GM19351 (cell line): ENCODE measurements around the gene HOXA5.
A peak's percentile ranks its signal among the peaks of the same experiment; 100 is the strongest.

Source experiments
- ATAC-seq: cut with Tn5 transposase; IDR thresholded peaks from one replicate; pipeline ENCODE4 v1.9.1; 2021; ENCODE audit warnings: mild to moderate bottlenecking, moderate library complexity; ENCODE audit not compliant: unreplicated experiment

Gene HOXA5

DNA sequence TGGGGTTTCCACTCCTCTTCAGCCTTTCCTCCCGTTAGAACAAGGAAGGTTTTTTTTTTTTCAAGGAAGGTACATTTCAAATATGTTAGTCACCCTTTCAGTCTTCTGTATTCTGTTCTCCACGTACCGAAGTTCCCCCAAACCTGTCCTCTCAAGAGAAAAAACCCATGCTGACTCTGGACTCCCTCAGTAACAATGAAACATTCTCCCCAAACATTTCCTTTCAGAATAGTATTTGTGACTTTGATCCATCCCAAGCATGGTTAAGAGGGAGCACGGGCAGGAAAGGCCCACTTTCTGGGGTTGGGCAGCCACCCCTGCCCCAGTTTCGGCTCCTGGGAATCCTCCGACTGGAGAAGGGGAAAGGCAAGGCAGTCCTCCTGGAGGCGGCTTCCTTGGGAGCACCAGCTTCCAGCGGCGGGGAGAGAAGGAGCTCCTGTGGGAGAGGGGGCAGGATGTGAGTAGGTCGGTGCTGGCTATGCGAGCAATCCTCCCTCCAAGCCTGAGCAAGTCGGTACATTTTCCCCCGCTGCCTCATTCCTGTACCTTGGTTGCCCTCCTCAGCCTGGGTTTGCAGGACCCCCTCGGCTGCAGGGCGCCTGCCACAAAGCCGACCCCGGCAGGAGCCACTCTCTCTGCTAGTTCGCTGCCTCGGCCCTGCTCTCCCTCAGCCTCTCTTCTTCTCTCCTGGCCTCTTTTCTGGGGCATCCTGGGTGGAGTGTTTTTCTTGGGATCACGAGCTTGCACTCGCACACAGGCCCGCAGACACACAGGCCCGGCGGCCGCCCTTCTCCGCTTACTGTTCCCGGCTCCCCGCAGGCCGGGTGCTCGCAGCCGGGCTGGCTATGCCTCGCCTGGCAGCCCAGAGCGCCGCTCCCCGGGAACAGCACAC, 45.5 kb downstream of the HOXA5 start:
- no peak for ATAC-seq

DNA sequence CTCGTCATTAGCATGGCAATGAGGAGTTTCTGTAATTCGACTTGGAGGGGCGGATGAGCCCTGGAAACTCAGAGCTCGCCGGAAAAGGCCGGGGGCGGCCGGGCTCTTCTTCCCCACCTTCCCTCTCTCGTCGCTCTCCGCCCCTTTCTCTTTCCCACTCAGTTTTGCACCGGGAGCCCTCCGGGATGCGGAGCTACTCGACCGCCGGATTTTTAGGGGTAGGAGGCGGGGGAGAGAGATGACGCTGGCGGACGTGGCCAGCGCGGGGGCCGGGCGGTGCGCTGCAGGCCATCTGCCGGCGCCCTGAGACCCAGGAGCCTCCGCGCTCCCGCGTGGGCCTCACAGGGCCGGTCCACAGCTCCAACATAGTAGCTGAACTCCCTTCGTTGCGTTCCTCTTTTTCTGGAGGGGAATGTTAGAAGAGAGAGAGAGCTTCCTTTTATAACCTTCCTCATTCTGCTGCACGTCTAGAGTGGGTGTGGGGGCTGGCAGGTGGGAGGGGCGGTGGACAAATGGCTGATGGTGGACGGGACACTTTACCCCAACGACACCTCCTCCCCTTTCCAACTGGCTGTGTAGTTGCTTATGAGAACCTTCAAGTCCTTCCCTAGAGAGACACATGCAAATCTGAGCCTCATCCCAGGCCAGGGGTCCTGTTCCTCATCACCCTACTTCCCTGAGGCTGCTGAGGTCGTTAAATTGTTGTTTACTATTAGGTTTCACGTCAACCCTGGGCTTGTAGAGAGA, 46.5 kb downstream of the HOXA5 start:
- peak; percentile 4 for ATAC-seq

DNA sequence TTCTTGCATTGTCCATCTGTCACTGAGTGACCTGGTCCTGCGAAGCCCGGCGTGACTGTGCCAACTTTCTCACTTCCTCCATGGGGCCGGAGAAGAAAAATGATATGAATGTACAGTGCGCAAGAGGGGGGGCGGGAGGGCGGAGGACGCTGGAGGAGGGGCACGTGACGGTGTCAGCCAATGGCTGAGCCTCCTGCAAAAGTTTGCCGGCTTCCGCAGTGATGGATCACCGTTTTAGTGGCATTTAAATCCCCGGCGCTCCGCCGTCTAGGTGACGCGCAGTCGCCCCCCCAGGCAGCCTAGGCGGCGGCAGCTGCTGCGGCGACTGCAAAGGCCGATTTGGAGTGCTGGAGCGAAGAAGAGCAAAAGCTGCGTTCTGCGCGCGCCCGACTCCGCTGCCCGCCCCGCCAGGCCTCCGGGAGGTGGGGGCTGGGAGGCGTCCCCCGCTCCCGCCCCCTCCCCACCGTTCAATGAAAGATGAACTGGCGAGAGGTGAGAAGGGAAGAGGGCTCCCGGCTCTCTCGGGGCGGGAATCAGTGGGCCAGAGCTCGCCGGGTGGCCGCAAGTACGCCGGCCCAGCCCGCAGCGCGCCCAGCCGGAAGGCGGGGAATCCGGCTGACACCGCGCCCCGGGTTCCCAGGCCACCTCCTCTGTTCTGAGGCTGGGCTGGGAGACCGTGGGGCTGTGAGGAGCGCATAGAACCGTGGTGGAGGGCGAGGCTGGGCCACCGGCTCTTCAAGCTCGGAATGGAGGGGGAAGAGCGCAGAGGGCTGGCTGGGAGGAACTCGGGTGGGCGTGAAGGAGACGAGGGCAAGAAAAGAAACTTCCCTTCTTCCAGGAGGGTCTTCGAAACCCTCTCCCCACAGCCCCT, 47.3 kb downstream of the HOXA5 start, which contains the start of gene HOXA1:
HOXA1 (minus strand) TSS at position 104 of the 871 bp plus-strand sequence; CDS start at position 16, 88 bp downstream.
- peak; percentile 89 for ATAC-seq

DNA sequence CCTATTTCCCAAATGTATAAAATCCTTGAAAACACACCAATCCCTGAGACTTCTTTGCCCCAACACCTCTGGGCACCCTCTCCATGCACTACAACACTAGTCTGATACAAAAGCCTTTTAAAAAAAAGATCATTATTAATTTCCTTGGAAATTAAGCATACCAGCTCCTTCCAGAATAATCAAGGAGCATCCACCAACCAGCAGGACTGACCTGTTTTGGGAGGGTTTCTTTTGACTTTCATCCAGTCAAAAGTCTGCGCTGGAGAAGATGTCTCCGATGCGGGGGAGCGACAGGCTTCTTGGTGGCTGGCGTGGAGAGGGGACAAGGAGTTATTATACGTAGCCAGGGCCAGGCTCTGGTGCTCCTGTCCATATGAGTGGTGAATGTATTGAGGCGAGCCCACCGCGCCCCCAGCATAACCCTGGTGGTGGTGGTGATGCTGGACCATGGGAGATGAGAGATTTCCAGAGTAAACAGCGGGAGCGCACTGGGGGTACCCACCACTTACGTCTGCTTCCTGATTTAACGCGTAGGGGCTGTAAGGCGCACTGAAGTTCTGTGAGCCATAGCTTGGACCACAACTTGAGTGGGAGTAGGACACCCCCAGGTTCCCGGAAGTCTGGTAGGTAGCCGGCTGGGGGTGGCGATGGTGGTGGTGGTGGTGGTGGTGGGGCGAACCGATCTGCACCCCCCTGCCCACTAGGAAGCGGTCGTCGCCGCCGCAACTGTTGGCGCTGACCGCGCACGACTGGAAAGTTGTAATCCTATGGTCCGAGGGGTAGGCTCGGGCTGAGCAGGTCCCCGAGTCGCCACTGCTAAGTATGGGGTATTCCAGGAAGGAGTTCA, 48.2 kb downstream of the HOXA5 start:
- no peak for ATAC-seq

DNA sequence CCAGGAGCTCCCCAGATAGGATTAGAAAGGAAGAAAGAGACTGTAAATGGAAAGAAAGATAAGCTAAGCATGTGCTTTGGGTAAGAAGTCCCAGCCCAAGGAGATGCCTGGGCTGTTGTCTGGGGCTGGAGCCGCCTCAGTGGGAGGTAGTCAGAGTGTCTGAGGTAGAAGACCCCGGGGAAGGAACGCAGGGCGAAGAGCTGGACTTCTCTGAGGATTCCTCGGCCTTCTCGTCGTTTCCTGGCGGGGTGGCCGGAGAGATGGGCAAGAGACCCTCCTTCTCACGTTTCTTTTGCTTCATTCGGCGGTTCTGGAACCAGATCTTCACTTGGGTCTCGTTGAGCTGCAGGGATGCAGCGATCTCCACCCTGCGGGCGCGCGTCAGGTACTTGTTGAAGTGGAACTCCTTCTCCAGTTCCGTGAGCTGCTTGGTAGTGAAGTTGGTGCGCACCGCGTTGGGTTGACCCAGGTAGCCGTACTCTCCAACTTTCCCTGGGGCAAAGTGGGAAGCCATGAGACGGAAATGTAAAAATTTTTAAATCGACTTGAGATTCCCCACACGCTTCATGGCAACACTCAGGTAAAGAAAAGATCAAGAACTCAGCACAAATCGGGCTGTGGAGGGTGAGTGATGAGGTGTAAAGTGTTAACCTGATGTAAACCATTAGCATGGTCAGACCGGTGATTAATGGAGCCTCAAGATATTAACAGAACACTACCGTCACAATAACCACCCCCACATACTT, 49.0 kb downstream of the HOXA5 start:
- ATAC-seq: no peak

DNA sequence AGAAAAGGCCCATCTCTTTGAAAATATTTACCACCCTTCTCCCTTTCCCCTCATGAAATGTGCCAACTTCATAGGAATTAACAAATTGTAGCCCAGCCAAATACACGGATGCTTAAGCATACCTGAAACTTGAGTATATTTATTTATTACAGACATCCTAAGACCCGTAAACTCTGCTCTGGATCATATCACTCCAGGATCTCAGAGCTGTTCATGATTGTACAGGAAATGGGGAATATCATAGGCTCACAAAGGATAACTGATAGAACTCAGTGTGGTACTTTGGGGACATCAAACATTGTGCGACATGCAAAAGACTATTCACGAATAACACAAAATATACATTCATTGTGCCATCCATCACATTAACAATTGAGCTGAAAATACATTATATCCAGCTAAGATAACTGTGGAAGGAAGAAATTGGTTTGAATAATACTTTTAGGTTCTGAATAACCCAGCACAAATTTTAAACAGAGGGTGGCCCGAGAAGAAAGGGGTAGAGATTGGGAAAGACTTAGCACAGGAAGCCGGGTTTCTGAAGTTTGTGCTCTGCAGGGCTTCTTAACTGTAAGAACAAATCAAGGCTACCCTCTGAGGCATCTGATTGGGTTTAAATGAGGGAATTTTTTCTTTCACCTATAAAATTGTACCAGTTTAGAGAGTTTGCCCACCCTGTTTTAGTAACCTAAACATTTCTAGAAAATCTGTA, 50.1 kb downstream of the HOXA5 start:
- ATAC-seq: no peak

GRCh38 chr7:27092819-27093110, 50.7 kb downstream of the HOXA5 start:
- no peak for ATAC-seq

GRCh38 chr7:27091941-27092818, 51.3 kb downstream of the HOXA5 start:
- no peak for ATAC-seq

- ATAC-seq: no peak
Measured at GRCh38 chr7:27091105-27091504, 52.4 kb downstream of the HOXA5 start.
